ENCODE data around the gene KLHL30. TPM values are rescaled to one million over a fixed set of nuclear protein-coding genes. Genes with fewer than 3 reads are reported as not detected.
"Not testable (repeated sequence)": the region's sequence is repeated elsewhere in the genome, so short reads cannot be mapped to it uniquely, and the experiment has no call there.

Gene KLHL30
- total RNA-seq, 2 experiments from 2014 or later = not detected

DNA sequence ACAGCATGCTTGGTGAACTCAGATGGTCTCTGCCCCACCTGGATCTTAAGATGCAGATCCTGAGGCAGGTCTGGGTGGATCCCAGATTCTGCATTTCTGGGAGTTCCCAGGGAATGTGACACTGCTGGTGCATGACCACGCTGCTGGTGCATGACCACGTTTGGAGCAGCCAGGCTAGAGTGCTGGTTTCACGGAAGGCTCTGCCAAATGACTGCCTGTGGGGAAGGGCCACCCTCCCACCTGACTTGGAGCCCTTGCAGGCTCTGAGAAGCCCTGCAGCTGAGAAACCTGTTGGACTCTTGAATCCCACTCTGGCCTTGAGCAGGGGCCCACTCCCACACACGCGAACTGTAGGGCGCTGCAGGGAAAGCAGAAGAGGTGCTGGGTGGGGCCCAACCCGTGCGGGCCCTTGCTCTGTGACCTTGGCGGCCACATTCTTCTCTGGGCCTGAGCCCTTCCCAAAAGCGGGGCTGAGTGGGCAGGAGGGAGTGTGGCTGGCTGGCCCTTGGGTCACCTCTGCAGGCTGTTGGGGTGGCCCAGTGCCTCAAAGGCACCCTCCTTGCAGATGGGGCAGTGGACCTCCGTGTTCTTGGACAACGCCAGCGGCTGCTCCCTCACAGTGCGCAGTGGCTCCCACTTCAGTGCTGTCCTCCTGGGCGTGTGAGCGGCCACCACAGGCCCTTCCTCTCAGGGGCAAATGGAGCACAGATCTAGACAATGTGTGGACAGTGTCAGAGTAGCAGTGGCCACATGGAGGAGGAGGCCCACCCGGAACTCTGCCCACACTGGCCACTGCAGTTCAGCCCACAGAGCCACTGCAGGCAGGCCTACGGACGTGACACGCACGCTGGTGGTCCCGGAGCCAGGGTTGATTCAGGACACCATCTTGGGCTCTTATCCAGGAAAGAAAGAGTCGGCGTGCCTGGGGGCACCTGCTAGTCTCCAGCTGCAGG, 28.2 kb downstream of the KLHL30 start:
- ChIA-PET CTCF (no interaction called here), POLR2A (no interaction called here)
- H3K36me3 Mint-ChIP-seq (ENCODE audit: low read depth) = peaks cover 16% of the 10 kb centered on the region
- H3K27me3 Mint-ChIP-seq = peaks cover 12% of the 10 kb centered on the region
- ATAC-seq = no peak
- no peaks in the 10 kb centered on the region for H3K9me3 Mint-ChIP-seq (ENCODE audit: low read depth)
- no peak overlapping the region for H3K4me3 Mint-ChIP-seq
- intact Hi-C loops (cut with DNase I, micrococcal nuclease) = loop anchor here in 1 of 2 experiments (10.0 kb wide), 1 partner anchor 98 kb away; no protein-coding TSS in a partner anchor
- H3K4me1 Mint-ChIP-seq = peaks cover 5% of the 10 kb centered on the region
- DNase-seq = no peak
- H3K27ac Mint-ChIP-seq = no peak overlapping the region

DNA sequence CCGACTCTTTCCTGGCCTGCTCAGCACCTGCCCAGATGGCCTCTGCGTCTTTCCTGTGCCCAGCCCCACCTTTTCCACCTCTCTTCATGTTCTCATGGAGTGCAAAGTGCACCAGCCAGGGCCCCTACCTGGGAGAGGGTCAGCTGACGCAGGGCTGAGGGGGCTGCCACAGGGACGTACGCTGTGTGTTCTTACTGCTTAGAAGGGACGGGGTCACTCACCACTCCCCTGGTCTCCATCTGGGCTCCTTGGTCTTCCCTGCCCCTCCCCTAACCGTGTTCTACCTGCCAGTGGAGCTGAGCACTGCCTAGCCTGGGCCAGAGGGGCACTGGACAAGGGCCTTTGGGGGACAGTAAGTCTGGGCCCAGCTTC, 28.9 kb downstream of the KLHL30 start:
- ChIA-PET POLR2A (no interaction called here), CTCF (no interaction called here)
- peaks cover 5% of the 10 kb centered on the region for H3K4me1 Mint-ChIP-seq
- DNase-seq (no peak), ATAC-seq (no peak)
- H3K36me3 Mint-ChIP-seq (ENCODE audit: low read depth) = peaks cover 22% of the 10 kb centered on the region
- H3K27me3 Mint-ChIP-seq = peaks cover 12% of the 10 kb centered on the region
- H3K9me3 Mint-ChIP-seq (ENCODE audit: low read depth) = no peaks in the 10 kb centered on the region
- intact Hi-C loops (cut with DNase I, micrococcal nuclease) = loop anchor here in 1 of 2 experiments (10.0 kb wide), 1 partner anchor 97 kb away; no protein-coding TSS in a partner anchor
- H3K27ac Mint-ChIP-seq = no peak overlapping the region
- H3K4me3 Mint-ChIP-seq = no peak overlapping the region

DNA sequence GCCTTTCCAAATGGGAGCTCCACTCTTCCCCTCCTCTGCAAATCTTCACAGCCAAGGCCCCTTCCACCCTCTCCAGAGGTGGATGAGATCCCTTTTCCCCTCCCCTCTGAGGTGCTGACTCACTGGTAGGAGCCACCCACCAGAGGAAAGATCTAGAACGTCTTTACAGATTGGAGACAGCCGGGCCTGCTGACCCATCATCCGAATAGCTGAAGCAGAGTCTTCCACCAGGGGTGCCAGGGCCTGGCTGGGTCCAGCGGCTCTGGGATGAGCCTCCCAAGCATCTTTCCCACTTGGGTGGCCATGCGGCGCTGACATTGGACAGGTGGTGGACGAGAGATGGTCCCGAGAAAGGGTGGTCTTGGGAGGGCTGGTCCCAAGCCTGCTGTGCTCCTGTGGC, 29.3 kb downstream of the KLHL30 start:
- no peaks in the 10 kb centered on the region for H3K9me3 Mint-ChIP-seq (ENCODE audit: low read depth)
- peaks cover 26% of the 10 kb centered on the region for H3K36me3 Mint-ChIP-seq (ENCODE audit: low read depth)
- H3K4me3 Mint-ChIP-seq = no peak overlapping the region
- ATAC-seq (no peak), DNase-seq (no peak)
- ChIA-PET CTCF (no interaction called here), POLR2A (no interaction called here)
- no peak overlapping the region for H3K27ac Mint-ChIP-seq
- intact Hi-C loops (cut with DNase I, micrococcal nuclease) = loop anchor here in 1 of 2 experiments (10.0 kb wide), 1 partner anchor 97 kb away; no protein-coding TSS in a partner anchor
- peaks cover 5% of the 10 kb centered on the region for H3K4me1 Mint-ChIP-seq
- H3K27me3 Mint-ChIP-seq = peaks cover 12% of the 10 kb centered on the region

DNA sequence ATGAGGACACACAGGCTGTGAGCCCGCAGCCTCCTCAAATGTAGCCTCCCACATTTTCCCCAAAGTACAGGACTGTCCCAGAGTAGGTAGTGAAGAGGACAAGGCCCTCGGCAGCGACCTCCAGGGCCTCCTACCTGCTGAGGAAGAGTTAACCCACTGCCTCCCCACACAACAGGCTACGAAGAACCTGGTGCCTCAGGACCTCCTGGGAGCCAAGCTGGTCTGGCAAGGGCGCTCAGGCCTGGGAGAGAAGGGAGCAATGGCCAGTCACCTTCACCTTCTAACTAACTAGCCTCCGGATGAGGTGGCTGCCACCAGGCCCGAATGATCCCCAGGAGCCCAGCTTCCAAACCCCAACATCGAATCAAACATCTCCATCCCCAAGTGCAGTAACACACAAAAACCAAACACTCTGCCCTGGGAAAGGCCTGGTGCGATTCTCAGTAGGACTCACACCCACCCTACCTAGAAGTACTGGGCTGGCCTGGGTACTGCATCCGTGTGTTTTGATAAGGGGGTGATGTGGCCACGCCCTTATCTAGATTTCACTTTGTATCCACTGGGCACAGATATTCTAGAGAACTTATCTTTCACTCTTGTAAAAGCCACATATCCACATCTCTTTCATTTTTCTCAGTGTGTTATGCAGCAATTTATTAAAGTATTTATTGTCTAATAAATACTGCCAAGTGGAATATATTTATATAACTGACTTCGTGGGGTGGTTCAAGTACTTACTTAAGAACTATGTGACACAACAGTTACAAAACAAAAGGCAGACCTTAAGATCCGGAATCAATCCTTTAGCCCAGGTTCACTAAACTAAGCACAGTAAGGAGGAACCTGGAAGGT, 30.0 kb downstream of the KLHL30 start:
- intact Hi-C loops (cut with DNase I, micrococcal nuclease) = loop anchor here in 1 of 2 experiments (10.0 kb wide), 1 partner anchor 96 kb away; no protein-coding TSS in a partner anchor
- ATAC-seq (no peak), DNase-seq (no peak)
- Mint-ChIP-seq H3K9me3 (ENCODE audit: low read depth) (no peaks in the 10 kb centered on the region), H3K27me3 (peaks cover 10% of the 10 kb centered on the region), H3K36me3 (ENCODE audit: low read depth) (peaks cover 33% of the 10 kb centered on the region), H3K4me3 (no peak overlapping the region), H3K27ac (no peak overlapping the region), H3K4me1 (peaks cover 5% of the 10 kb centered on the region)
- CTCF ChIA-PET = no interaction called here
- POLR2A ChIA-PET = no interaction called here

DNA sequence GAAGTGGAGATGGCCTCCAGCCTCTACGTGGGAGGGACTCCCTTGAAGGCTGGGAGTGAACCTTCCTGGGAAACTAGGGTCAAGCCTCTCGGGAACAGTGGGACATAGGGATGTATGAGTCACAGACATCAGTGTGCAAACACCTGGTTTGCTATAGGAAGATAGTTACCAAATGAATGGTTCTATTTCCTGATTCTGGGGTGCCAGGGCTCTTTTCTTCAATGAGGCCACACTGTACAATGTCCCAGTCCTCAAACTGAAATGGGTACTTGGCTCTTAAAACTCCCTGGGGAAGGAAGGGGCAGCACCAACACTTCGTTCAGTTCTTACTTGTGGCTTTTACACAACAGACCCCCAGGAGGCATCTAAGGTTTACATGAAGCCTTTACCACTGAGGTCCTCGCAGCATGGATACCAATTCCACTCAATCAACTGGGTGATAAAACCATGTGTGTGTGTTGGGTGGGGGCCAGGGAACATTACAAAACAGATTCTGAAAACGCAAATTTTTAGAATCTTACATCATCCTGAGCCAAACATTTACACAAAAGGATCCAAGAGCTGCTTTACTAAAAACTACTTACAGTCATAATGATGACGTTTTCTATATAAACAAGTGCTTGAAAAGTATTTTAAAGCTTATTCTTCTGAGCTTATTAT, 30.7 kb downstream of the KLHL30 start:
- ATAC-seq (no peak), DNase-seq (no peak)
- H3K9me3 Mint-ChIP-seq (ENCODE audit: low read depth) = no peaks in the 10 kb centered on the region
- peaks cover 5% of the 10 kb centered on the region for H3K4me1 Mint-ChIP-seq
- no peak overlapping the region for H3K4me3 Mint-ChIP-seq
- peaks cover 38% of the 10 kb centered on the region for H3K36me3 Mint-ChIP-seq (ENCODE audit: low read depth)
- intact Hi-C loops (cut with DNase I, micrococcal nuclease) = loop anchor here in 1 of 2 experiments (10.0 kb wide), 1 partner anchor 96 kb away; no protein-coding TSS in a partner anchor
- CTCF ChIA-PET = no interaction called here
- POLR2A ChIA-PET = no interaction called here
- H3K27ac Mint-ChIP-seq = no peak overlapping the region
- peaks cover 10% of the 10 kb centered on the region for H3K27me3 Mint-ChIP-seq

DNA sequence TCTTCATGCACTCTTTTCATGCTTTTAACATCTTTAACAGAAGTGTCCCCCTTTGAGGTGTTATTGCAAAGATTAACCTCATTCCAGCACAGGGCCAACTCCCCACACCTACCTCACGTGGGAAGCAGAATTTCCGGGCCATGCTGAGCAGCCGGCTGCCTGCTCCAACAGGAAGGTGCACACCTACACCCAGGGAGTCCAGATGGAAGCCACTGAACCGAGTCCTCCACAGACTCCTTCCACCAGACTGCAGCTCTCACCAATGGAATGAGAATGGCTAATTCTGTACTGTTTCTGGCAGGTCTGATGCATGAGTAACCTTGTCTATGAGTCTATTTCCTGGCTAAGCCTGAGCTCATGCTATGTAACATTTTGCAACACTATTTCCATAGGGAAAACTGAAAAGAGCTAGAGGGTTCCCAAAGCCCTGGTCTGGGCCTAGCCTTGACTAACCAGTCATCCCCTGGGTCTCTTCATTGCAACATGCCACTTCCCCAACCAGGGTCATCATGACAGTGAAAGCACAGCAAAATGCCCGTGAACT, 31.3 kb downstream of the KLHL30 start:
- ChIA-PET POLR2A (interaction anchor here (0.6 kb wide), 1 partner anchor 27 kb away, joined by 4 read pairs; no protein-coding TSS in a partner anchor), CTCF (no interaction called here)
- ATAC-seq (peak; percentile 25), DNase-seq (no peak)
- Mint-ChIP-seq H3K4me3 (no peak overlapping the region), H3K9me3 (ENCODE audit: low read depth) (no peaks in the 10 kb centered on the region), H3K36me3 (ENCODE audit: low read depth) (peaks cover 38% of the 10 kb centered on the region), H3K4me1 (peaks cover 5% of the 10 kb centered on the region), H3K27ac (peak overlapping the region; percentile 40), H3K27me3 (peaks cover 6% of the 10 kb centered on the region)
- intact Hi-C loops (cut with DNase I, micrococcal nuclease) = loop anchor here in 1 of 2 experiments (10.0 kb wide), 1 partner anchor 95 kb away; no protein-coding TSS in a partner anchor

DNA sequence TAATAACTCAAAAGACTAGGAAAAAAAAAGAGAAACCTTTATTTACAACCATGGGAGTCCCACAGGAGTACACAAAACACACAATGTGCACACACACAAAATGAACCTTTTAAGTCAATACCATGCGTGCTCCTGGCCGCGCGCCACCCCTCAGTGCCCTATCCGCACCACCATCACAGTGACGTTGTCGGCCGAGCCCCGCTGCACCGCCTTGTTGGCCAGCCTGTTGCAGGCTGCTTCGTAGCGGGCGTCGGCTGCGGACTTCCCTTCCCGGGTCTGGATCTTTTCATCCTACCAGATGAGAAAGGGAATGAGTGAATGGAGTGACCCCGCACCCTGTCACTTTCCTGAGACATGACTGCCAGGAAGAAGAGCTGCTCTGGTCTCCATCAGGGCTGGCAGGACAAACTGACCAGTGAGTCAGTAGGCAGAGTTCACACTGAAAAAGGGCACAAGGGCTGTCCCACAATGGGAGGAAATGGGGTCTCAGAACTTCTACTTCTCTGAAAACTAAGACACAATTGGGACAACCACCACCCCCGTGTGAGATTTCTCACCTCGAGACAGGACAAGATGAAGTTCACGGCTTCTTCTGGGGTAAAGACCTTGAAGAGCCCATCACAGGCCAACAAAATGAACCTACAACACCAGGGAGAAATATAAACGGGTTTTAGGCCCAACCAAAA, 32.1 kb downstream of the KLHL30 start:
- Mint-ChIP-seq H3K36me3 (ENCODE audit: low read depth) (peaks cover 38% of the 10 kb centered on the region), H3K4me1 (peaks cover 5% of the 10 kb centered on the region), H3K27me3 (no peaks in the 10 kb centered on the region), H3K9me3 (ENCODE audit: low read depth) (no peaks in the 10 kb centered on the region), H3K27ac (no peak overlapping the region), H3K4me3 (no peak overlapping the region)
- ATAC-seq = no peak
- ChIA-PET CTCF (no interaction called here), POLR2A (interaction anchor here (0.6 kb wide), 1 partner anchor 26 kb away, joined by 4 read pairs; no protein-coding TSS in a partner anchor)
- intact Hi-C loops (cut with DNase I, micrococcal nuclease) = no loop called here
- no peak for DNase-seq

DNA sequence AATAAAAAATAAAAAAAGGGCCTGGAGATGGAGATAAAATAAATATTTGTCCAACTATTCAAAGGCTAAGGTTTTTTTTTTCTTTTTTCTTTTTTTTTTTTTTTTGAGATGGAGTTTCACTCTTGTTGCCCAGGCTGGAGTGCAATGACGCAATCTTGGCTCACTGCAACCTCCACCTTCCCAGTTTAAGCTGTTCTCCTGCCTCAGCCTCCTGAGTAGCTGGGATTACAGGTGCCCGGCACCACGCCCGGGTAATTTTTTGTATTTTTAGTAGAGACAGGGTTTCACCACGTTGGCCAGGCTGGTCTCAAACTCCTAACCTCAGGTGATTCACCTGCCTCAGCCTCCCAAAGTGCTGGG, 32.6 kb downstream of the KLHL30 start:
- CTCF ChIA-PET = interaction anchor here (0.6 kb wide), 1 partner anchor 43 kb away, joined by 3 read pairs; no protein-coding TSS in a partner anchor
- H3K27ac Mint-ChIP-seq; ATAC-seq; H3K4me1 Mint-ChIP-seq; H3K27me3 Mint-ChIP-seq; intact Hi-C loops (cut with DNase I, micrococcal nuclease); H3K4me3 Mint-ChIP-seq; H3K9me3 Mint-ChIP-seq (ENCODE audit: low read depth); POLR2A ChIA-PET; DNase-seq: not testable (repeated sequence)
- peaks cover 38% of the 10 kb centered on the region for H3K36me3 Mint-ChIP-seq (ENCODE audit: low read depth)

DNA sequence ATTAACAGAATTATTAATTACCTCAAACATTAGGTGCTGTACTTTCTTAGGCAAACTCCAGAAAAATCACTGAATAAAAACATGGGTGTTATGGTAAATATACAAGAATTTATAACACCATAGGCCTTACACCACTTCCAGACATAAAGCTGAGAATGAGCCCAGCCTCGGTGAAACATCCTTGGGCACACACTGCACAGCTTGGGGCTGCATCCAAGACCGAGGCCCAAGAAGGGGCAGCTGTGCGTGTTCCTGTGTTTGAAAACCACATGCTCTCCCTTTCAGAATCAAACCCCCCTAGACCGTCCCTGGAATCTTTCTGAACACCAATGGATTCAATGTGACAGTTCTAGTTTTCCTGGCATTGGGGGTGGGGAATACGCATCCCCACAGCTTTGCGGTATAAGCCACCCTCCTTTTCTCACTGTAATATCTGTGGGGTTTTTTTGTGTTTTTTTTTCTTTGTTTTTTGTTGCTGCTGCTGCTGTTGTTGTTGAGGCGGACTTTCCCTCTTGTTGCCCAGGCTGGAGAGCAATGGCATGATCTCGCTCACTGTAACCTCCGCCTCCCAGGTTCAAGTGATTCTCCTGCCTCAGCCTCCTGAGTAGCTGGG, 33.2 kb downstream of the KLHL30 start:
- intact Hi-C loops (cut with DNase I, micrococcal nuclease) = no loop called here
- ATAC-seq (no peak), DNase-seq (no peak)
- H3K27ac Mint-ChIP-seq = no peak overlapping the region
- CTCF ChIA-PET = interaction anchor here (0.6 kb wide), 2 partner anchors 42 to 108 kb away, joined by 3 read pairs; no protein-coding TSS in a partner anchor
- H3K36me3 Mint-ChIP-seq (ENCODE audit: low read depth) = peaks cover 42% of the 10 kb centered on the region
- no peak overlapping the region for H3K4me3 Mint-ChIP-seq
- no peaks in the 10 kb centered on the region for H3K27me3 Mint-ChIP-seq
- H3K9me3 Mint-ChIP-seq (ENCODE audit: low read depth) = no peaks in the 10 kb centered on the region
- POLR2A ChIA-PET = no interaction called here
- H3K4me1 Mint-ChIP-seq = peaks cover 5% of the 10 kb centered on the region

DNA sequence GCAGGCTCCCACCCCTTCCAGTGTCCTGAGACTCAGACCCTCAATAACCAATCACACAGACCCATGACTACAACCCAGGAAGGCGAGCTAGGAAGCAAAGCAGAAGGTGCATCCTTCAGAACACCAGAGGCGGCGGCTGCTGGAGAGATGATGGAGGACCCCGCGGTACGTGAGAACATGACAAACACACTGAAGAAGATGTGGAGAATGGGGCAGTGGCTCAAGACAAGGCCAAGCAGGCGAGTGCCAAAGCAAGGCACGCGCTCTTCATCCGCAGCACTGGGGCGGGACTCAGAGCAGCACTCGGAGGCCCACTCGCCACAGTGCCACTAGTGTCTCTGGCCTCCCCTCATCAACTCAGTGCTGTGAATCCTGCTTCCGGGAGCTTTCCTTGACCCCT, 34.0 kb downstream of the KLHL30 start:
- no peak for ATAC-seq

More for the DNA sequence above, 34.0 kb downstream of the KLHL30 start:
- Mint-ChIP-seq H3K36me3 (ENCODE audit: low read depth) (peaks cover 48% of the 10 kb centered on the region), H3K9me3 (ENCODE audit: low read depth) (no peaks in the 10 kb centered on the region), H3K4me3 (no peak overlapping the region), H3K4me1 (peaks cover 5% of the 10 kb centered on the region), H3K27me3 (no peaks in the 10 kb centered on the region), H3K27ac (no peak overlapping the region)
- intact Hi-C loops (cut with DNase I, micrococcal nuclease) = no loop called here
- CTCF ChIA-PET = interaction anchor here (0.6 kb wide), 1 partner anchor 107 kb away, joined by 3 read pairs; no protein-coding TSS in a partner anchor
- POLR2A ChIA-PET = no interaction called here
- DNase-seq = no peak

Data from activated CD4-positive, alpha-beta T cell treated with anti-CD3 and anti-CD28 coated beads for 36 hours (primary cell).